ENCODE results near the gene HPCAL1. TPM values are rescaled to one million over a fixed set of nuclear protein-coding genes. Genes with fewer than 3 reads are reported as not detected.

HPCAL1 gene
- total and polyA plus RNA-seq, 2 experiments from 2014 or later: 8.3 to 25.4 TPM

- TF ChIP-seq CTCF (conservative IDR thresholded peaks at IDR 0.05; ENCODE audit: low read depth in 2 of 2) (peak in 1 of 2 experiments; percentile 38; a peak in 2 of 4 replicates), EZH2phosphoT487 (IDR thresholded peaks at IDR 0.05; ENCODE audit: unreplicated experiment) (no peak), ZNF114 (CRISPR knock-in tag; IDR thresholded peaks at IDR 0.05) (no peak), STAT1 (IDR thresholded peaks at IDR 0.05; ENCODE audit: unreplicated experiment) (no peak)
- DNase-seq (ENCODE audit: low spot score): peak; percentile 23
- ATAC-seq: peak; percentile 63
Observed at GRCh38 chr2:10467401-10467800, 164.7 kb downstream of the HPCAL1 start.

GRCh38 chr2:10469301-10469700 is 166.6 kb downstream of the HPCAL1 start:
- no peaks in the 10 kb centered on the region for H3K4me1 ChIP-seq (ENCODE audit: insufficient read depth)
- Mint-ChIP-seq H3K36me3 (ENCODE audit: low read depth) (no peaks in the 10 kb centered on the region), H3K27me3 (ENCODE audit: insufficient read depth, low read depth, poor library complexity) (peaks cover 3% of the 10 kb centered on the region), H3K4me3 (no peak overlapping the region), H3K4me1 (no peaks in the 10 kb centered on the region), H3K9me3 (no peaks in the 10 kb centered on the region), H3K27ac (no peak overlapping the region)
- no peak overlapping the region for H2AFZ ChIP-seq
- no peaks in the 10 kb centered on the region for H3K27me3 ChIP-seq (ENCODE audit: insufficient read depth)
- no peak for ATAC-seq
- H3K36me3 ChIP-seq (ENCODE audit: insufficient read depth): no peaks in the 10 kb centered on the region
- DNase-seq (ENCODE audit: low spot score): no peak
- H3K9me2 ChIP-seq (ENCODE audit: insufficient read depth): no peaks in the 10 kb centered on the region
- no peaks in the 10 kb centered on the region for H3K79me2 ChIP-seq (replicated peaks; ENCODE audit: insufficient read depth)
- no peak overlapping the region for H3K4me2 ChIP-seq
- H4K20me1 ChIP-seq (replicated peaks; ENCODE audit: insufficient read depth): no peaks in the 10 kb centered on the region
- H3F3A ChIP-seq (replicated peaks; ENCODE audit: low read depth): no peaks in the 10 kb centered on the region
- H3K27ac ChIP-seq (ENCODE audit: low read depth): no peak overlapping the region
- H3K4me3 ChIP-seq: no peak overlapping the region
- TF ChIP-seq STAT1 (IDR thresholded peaks at IDR 0.05; ENCODE audit: unreplicated experiment) (no peak), NANOG (IDR thresholded peaks at IDR 0.05; ENCODE audit: borderline replicate concordance) (no peak), JUNB (IDR thresholded peaks at IDR 0.05; ENCODE audit: unreplicated experiment) (no peak), ZNF331 (CRISPR knock-in tag; IDR thresholded peaks at IDR 0.05; ENCODE audit: low read depth) (no peak), ETS1 (IDR thresholded peaks at IDR 0.05) (no peak), EZH2 (IDR thresholded peaks at IDR 0.05; ENCODE audit: low read depth, unreplicated experiment) (no peak), EZH2phosphoT487 (IDR thresholded peaks at IDR 0.05; ENCODE audit: unreplicated experiment) (no peak), ZNF462 (CRISPR knock-in tag; IDR thresholded peaks at IDR 0.05) (no peak)

More at GRCh38 chr2:10467401-10467800, 164.7 kb downstream of the HPCAL1 start:
- Mint-ChIP-seq H3K27me3 (ENCODE audit: insufficient read depth, low read depth, poor library complexity) (peaks cover 2% of the 10 kb centered on the region), H3K4me3 (no peak overlapping the region), H3K4me1 (no peaks in the 10 kb centered on the region), H3K36me3 (ENCODE audit: low read depth) (no peaks in the 10 kb centered on the region), H3K27ac (no peak overlapping the region), H3K9me3 (no peaks in the 10 kb centered on the region)
- no peak overlapping the region for H3K27ac ChIP-seq (ENCODE audit: low read depth)
- no peak overlapping the region for H3K4me3 ChIP-seq
- H3K27me3 ChIP-seq (ENCODE audit: insufficient read depth): no peaks in the 10 kb centered on the region
- H3F3A ChIP-seq (replicated peaks; ENCODE audit: low read depth): no peaks in the 10 kb centered on the region
- no peak overlapping the region for H3K4me2 ChIP-seq
- H3K9me2 ChIP-seq (ENCODE audit: insufficient read depth): no peaks in the 10 kb centered on the region
- H3K4me1 ChIP-seq (ENCODE audit: insufficient read depth): no peaks in the 10 kb centered on the region
- H3K79me2 ChIP-seq (replicated peaks; ENCODE audit: insufficient read depth): no peaks in the 10 kb centered on the region
- no peaks in the 10 kb centered on the region for H3K36me3 ChIP-seq (ENCODE audit: insufficient read depth)
- H4K20me1 ChIP-seq (replicated peaks; ENCODE audit: insufficient read depth): no peaks in the 10 kb centered on the region
- no peak overlapping the region for H2AFZ ChIP-seq

Measured in GM23338 (cell line).